DMS79 treated with DMSO at 0.1 percent for 48 hours (cell line): ENCODE measurements around the gene ARMH4.
A peak's percentile ranks its signal among the peaks of the same experiment; 100 is the strongest.

Experiments
- DNase-seq: peaks from one replicate; lab custom pipeline; 2025; lab: John Stamatoyannopoulos, UW

Gene ARMH4

GRCh38 chr14:58055497-58056010 lies 96.5 kb downstream of the ARMH4 start:
- DNase-seq = no peak

- DNase-seq = no peak
Observed at GRCh38 chr14:58054100-58054499, 97.9 kb downstream of the ARMH4 start.

- peak; percentile 9 for DNase-seq
Observed at GRCh38 chr14:58048219-58048618, 103.8 kb downstream of the ARMH4 start.

- no peak for DNase-seq
Observed at GRCh38 chr14:58027904-58028303, 124.1 kb downstream of the ARMH4 start.

- DNase-seq = peak; percentile 9
Observed at GRCh38 chr14:58026967-58027366, 125.0 kb downstream of the ARMH4 start.

GRCh38 chr14:58026219-58026618 lies 125.8 kb downstream of the ARMH4 start:
- no peak for DNase-seq

- no peak for DNase-seq
Observed at GRCh38 chr14:58014778-58015177, 137.2 kb downstream of the ARMH4 start.

GRCh38 chr14:58002618-58003017 lies 149.4 kb downstream of the ARMH4 start:
- DNase-seq = no peak

- no peak for DNase-seq
Observed at GRCh38 chr14:57999979-58000378, 152.0 kb downstream of the ARMH4 start.

GRCh38 chr14:57999471-57999870 lies 152.5 kb downstream of the ARMH4 start:
- no peak for DNase-seq

GRCh38 chr14:57998766-57999165 lies 153.2 kb downstream of the ARMH4 start:
- DNase-seq = no peak

GRCh38 chr14:57991353-57991752 lies 160.7 kb downstream of the ARMH4 start:
- DNase-seq = no peak

- no peak for DNase-seq
Observed at GRCh38 chr14:57988445-57988844, 163.6 kb downstream of the ARMH4 start.

- DNase-seq = no peak
Observed at GRCh38 chr14:57987596-57988300, 164.3 kb downstream of the ARMH4 start.

- no peak for DNase-seq
Observed at GRCh38 chr14:57987051-57987450, 165.0 kb downstream of the ARMH4 start.

GRCh38 chr14:57982804-57983634 lies 169.0 kb downstream of the ARMH4 start:
- DNase-seq = peak; percentile 94

- DNase-seq = no peak
Observed at GRCh38 chr14:57981817-57982560, 170.0 kb downstream of the ARMH4 start.

- peak; percentile 50 for DNase-seq
Observed at GRCh38 chr14:57979376-57980048, 172.5 kb downstream of the ARMH4 start.

- DNase-seq = no peak
Observed at GRCh38 chr14:57976701-57977100, 175.3 kb downstream of the ARMH4 start.

GRCh38 chr14:57974896-57975295 lies 177.1 kb downstream of the ARMH4 start:
- DNase-seq = no peak

GRCh38 chr14:57970594-57970993 lies 181.4 kb downstream of the ARMH4 start:
- no peak for DNase-seq

- DNase-seq = no peak
Observed at GRCh38 chr14:57970175-57970574, 181.8 kb downstream of the ARMH4 start.
